Measurements from ENCODE around the gene PSTPIP2. TPM values are rescaled to one million over a fixed set of nuclear protein-coding genes. Genes with fewer than 3 reads are reported as not detected.

Gene PSTPIP2
- total and polyA plus RNA-seq, 9 of the 15 experiments (the other 6 are each of a cell fraction or from before 2014, with no cell fraction given): 14.0 to 45.7 (median 27.1) TPM

DNA sequence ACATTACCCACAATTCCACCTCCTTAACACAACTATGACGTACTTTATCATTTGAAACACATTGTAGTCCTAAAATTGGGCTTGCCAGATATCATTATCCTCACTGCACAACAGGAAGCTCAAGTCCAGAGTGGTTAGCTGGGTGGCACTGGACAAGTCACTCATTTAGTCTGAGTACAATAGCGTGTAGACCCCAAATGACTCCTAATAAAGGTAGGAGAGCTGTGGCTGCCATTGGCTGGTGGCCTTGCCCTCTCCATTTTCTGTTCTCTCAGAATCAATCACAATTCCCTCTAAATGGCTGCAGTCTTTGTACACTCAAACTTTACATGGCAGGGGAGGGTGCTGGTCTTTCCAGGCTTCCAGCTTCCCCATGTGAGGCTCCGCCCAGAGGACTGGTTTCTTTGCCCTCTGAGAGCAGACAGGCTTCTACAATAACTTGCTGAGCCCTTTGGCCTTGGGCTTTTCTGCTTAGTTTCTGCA, 11.7 kb downstream of the PSTPIP2 start (continued):
- TF ChIP-seq MYNN (IDR thresholded peaks at IDR 0.05): 0 out of 2 replicates have a peak, but pooled peaks have one; percentile 62
- no peak for TF ChIP-seq MYNN (CRISPR knock-in tag; IDR thresholded peaks at IDR 0.05)
- no peak for TF ChIP-seq ZNF75A (CRISPR knock-in tag; IDR thresholded peaks at IDR 0.05)
- no peak for TF ChIP-seq HMG20A (CRISPR knock-in tag; conservative IDR thresholded peaks at IDR 0.05)
- TF ChIP-seq, protein P1, sequence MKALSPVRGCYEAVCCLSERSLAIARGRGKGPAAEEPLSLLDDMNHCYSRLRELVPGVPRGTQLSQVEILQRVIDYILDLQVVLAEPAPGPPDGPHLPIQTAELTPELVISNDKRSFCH (CRISPR knock-in tag; IDR thresholded peaks at IDR 0.05): no peak
- TF ChIP-seq, protein P1 (tag; IDR thresholded peaks at IDR 0.05): peak; percentile 39; the same call in 1 of the 2 replicates
- TF ChIP-seq ETV5 (CRISPR knock-in tag; IDR thresholded peaks at IDR 0.05; ENCODE audit: low read depth): peak; percentile 54; the same call in 1 of the 2 replicates
- no peak for TF ChIP-seq GTF2A2 (tag; IDR thresholded peaks at IDR 0.05)
- no peak for TF ChIP-seq ZNF146 (CRISPR knock-in tag; IDR thresholded peaks at IDR 0.05; ENCODE audit: unreplicated experiment)
- TF ChIP-seq CBX5 (IDR thresholded peaks at IDR 0.05; ENCODE audit: borderline replicate concordance, low read depth): no peak
- TF ChIP-seq PYGO2 (tag; IDR thresholded peaks at IDR 0.05): no peak
- TF ChIP-seq MXD1 (CRISPR knock-in tag; IDR thresholded peaks at IDR 0.05; ENCODE audit: borderline replicate concordance, poor library complexity, severe bottlenecking): no peak
- TF ChIP-seq, protein P2, sequence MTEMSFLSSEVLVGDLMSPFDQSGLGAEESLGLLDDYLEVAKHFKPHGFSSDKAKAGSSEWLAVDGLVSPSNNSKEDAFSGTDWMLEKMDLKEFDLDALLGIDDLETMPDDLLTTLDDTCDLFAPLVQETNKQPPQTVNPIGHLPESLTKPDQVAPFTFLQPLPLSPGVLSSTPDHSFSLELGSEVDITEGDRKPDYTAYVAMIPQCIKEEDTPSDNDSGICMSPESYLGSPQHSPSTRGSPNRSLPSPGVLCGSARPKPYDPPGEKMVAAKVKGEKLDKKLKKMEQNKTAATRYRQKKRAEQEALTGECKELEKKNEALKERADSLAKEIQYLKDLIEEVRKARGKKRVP (CRISPR knock-in tag; IDR thresholded peaks at IDR 0.05): no peak
- TF ChIP-seq MEF2A (IDR thresholded peaks at IDR 0.05; ENCODE audit: control insufficient read depth, low read depth, low read length): 0 out of 2 replicates have a peak, but pooled peaks have one; percentile 5
- TF ChIP-seq HOXB6 (CRISPR knock-in tag; IDR thresholded peaks at IDR 0.05; ENCODE audit: borderline replicate concordance): no peak
- no peak for TF ChIP-seq ZNF133 (CRISPR knock-in tag; IDR thresholded peaks at IDR 0.05)
- no peak for TF ChIP-seq UBTF (IDR thresholded peaks at IDR 0.05; ENCODE audit: borderline replicate concordance in 1 of 2, low read depth in 2 of 2, low read length in 2 of 2)
- no peak for TF ChIP-seq SMAD3 (CRISPR knock-in tag; conservative IDR thresholded peaks at IDR 0.05)
- TF ChIP-seq CEBPB (tag; IDR thresholded peaks at IDR 0.05): no peak
- TF ChIP-seq, protein P3, sequence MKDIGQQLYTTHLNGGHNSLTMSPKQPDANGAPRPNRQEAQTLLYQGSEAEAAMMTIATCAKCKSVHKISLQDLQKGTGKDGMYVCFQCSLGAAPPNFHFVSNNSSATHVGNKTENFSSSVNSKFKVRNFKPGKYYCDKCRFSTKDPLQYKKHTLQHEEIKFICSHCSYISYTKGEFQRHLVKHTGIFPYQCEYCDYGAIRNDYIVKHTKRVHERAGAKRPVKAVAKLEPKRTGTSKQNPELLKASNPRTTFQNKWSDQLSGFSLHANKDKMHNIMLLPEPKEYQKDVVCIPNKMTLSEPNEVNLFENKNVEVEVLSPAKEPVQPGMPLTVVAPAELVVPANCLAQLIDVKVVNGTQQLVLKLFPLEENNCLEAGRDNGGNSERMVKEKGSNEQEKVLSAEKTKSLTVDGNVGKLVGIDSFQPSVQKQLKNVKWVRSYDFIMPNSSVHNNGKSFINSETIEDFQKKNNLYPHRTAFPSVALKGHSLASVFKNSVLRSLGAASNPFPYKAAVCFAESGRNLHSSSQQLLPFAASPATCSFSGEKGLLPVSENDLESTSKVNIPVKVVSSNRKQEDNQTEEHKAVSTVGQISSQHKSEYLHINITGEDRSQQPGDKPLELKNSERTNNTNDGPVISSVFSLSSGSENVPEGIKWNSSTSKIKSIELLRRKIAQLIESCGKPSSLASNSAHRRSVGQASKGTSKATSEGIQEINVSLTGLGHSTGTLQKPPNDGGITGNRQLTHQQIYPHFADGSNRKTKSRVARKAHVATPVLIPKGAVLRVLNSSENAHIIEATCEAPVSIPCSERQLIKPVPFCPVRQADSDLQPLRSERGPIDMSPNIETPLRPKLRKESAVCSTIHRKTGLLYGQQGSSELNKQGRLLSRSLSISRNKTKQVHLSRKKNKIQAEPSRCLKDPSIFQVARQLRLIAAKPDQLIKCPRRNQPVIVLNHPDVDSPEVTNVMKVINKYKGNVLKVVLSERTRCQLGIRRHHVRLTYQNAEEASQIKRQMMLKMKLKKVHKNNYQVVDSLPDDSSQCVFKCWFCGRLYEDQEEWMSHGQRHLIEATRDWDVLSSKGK (CRISPR knock-in tag; IDR thresholded peaks at IDR 0.05): no peak
